ENCODE measurements around the gene SPATS2.
A peak's percentile ranks its signal among the peaks of the same experiment; 100 is the strongest.

The SPATS2 gene

DNA sequence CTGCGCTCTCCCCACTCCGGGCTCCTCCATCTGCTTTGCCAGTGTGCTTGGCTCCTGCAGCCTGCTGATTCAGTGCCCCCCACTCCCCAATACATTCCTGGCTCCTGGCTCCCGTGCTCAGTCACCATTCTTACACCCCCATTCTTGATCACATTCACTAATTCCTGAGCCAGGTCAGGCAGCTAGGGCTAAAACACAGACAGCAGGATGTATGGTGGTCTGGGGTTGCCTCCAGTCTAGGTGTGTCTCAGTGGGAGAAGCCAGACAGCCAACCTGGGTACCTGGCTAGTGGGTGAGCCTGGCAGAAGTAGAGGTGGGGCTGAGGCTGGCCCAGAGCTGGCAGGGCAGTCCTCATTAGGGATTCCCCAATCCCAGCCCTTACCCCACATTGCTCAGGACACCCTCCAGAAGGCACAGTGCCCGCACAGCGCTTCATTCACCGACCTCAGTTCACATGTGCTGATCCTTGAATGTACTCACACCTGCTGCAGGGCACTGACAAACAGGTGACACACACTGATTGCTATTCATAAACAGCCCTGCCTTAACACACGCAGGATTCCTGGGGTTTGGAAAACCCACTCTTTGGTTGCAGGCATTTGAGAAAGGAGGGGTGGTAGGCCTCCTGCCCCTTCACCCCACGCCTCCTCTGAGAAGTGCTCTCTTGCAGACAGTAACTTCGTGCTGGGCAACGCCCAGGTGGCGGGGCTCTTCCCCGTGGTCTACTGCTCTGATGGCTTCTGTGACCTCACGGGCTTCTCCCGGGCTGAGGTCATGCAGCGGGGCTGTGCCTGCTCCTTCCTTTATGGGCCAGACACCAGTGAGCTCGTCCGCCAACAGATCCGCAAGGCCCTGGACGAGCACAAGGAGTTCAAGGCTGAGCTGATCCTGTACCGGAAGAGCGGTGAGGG lies 173.2 kb downstream of the SPATS2 start:
- no peaks in the 10 kb centered on the region for H3K27me3 Mint-ChIP-seq
- H3K4me1 Mint-ChIP-seq: peaks cover 12% of the 10 kb centered on the region
- ATAC-seq (replicated peaks; ENCODE audit: extremely low read depth, poor library complexity, severe bottlenecking) (no peak), DNase-seq (ENCODE audit: low spot score in 2 of 2) (no peak)
- peak overlapping the region; percentile 77 for H3K4me3 Mint-ChIP-seq
- no peaks in the 10 kb centered on the region for H3K9me3 Mint-ChIP-seq
- H3K36me3 Mint-ChIP-seq (ENCODE audit: insufficient read depth): peaks cover 5% of the 10 kb centered on the region
- H3K27ac Mint-ChIP-seq (ENCODE audit: low read depth): peak overlapping the region; percentile 71

DNA sequence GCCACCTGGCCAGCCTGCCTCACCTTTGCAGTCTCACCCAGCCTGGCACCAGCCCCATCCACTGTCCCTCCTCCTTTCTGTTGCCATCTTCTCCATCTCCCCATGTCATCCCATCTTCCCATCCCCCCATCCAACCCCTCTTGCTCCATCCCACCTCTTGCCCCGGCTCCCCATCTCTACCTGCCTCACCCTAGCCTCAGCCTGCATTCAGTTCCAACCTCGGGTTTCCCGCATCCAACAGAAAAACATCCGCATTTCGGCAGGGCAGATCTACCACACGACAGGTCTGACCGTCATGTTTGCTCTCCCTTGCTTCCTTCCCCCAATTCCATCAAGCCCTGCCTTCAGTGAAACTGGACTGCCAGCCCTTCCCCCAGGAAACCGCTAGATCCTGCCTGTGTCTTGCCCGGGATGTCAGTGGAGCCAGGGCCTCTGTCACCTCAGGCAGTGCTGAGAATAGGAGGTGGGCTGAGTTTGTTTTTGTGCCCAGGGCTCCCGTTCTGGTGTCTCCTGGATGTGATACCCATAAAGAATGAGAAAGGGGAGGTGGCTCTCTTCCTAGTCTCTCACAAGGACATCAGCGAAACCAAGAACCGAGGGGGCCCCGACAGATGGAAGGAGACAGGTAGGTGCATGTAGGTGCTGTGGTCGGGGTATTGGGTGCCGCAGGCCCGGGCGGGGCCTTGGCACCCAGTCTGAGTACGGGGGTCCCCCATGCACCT lies 174.0 kb downstream of the SPATS2 start:
- H3K9me3 Mint-ChIP-seq: no peaks in the 10 kb centered on the region
- peaks cover 7% of the 10 kb centered on the region for H3K27me3 Mint-ChIP-seq
- no peak for DNase-seq (ENCODE audit: low spot score in 2 of 2)
- no peak for ATAC-seq (replicated peaks; ENCODE audit: extremely low read depth, poor library complexity, severe bottlenecking)
- H3K4me1 Mint-ChIP-seq: peaks cover 12% of the 10 kb centered on the region
- peak overlapping the region; percentile 71 for H3K27ac Mint-ChIP-seq (ENCODE audit: low read depth)
- peak overlapping the region; percentile 44 for H3K4me3 Mint-ChIP-seq
- peaks cover 5% of the 10 kb centered on the region for H3K36me3 Mint-ChIP-seq (ENCODE audit: insufficient read depth)

DNA sequence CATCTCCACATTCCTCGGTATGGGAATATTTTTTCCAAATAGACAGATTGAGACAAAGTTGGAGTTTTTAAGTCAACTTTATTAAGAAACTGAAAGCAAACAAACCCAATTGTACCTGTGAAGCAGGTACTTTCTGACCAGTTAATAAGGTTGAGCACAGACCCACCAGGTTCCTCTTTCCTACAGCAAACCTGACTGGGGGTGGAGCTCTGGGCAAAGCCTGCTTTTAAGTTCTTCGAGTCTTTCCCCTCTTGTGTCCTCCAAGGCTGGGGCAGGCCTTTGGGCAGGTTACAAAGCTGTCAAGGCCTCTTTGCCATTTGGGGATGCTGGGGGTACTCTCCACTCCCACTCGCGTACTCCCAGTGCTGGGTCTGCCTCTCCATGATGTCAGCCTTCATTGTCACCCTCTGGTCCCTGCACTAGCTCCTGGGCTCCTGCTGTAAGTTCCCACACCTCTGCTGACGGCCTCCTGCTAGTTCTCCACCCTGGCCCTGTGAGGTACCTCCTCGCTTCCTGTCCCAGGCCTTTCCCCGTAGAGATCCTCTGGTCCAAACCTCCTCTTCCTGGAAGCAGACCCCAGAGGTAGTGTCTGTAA lies 174.7 kb downstream of the SPATS2 start:
- H3K4me3 Mint-ChIP-seq: no peak overlapping the region
- H3K4me1 Mint-ChIP-seq: peaks cover 12% of the 10 kb centered on the region
- H3K27me3 Mint-ChIP-seq: peaks cover 12% of the 10 kb centered on the region
- ATAC-seq (replicated peaks; ENCODE audit: extremely low read depth, poor library complexity, severe bottlenecking): no peak
- H3K36me3 Mint-ChIP-seq (ENCODE audit: insufficient read depth): peaks cover 5% of the 10 kb centered on the region
- H3K27ac Mint-ChIP-seq (ENCODE audit: low read depth): no peak overlapping the region
- DNase-seq (ENCODE audit: low spot score in 2 of 2): no peak
- H3K9me3 Mint-ChIP-seq: no peaks in the 10 kb centered on the region

GRCh38 chr12:49542592-49543160 lies 175.4 kb downstream of the SPATS2 start:
- H3K27me3 Mint-ChIP-seq: peaks cover 19% of the 10 kb centered on the region
- no peak for DNase-seq (ENCODE audit: low spot score in 2 of 2)
- H3K36me3 Mint-ChIP-seq (ENCODE audit: insufficient read depth): peaks cover under 1% of the 10 kb centered on the region
- no peak overlapping the region for H3K27ac Mint-ChIP-seq (ENCODE audit: low read depth)
- H3K9me3 Mint-ChIP-seq: no peaks in the 10 kb centered on the region
- peaks cover 12% of the 10 kb centered on the region for H3K4me1 Mint-ChIP-seq
- H3K4me3 Mint-ChIP-seq: no peak overlapping the region
- no peak for ATAC-seq (replicated peaks; ENCODE audit: extremely low read depth, poor library complexity, severe bottlenecking)

- ATAC-seq (replicated peaks; ENCODE audit: extremely low read depth, poor library complexity, severe bottlenecking) (no peak), DNase-seq (ENCODE audit: low spot score in 2 of 2) (no peak)
- Mint-ChIP-seq H3K27me3 (peaks cover 26% of the 10 kb centered on the region), H3K36me3 (ENCODE audit: insufficient read depth) (no peaks in the 10 kb centered on the region), H3K4me3 (no peak overlapping the region), H3K9me3 (no peaks in the 10 kb centered on the region), H3K4me1 (peaks cover 12% of the 10 kb centered on the region), H3K27ac (ENCODE audit: low read depth) (no peak overlapping the region)
Measured at GRCh38 chr12:49543221-49543913, 176.1 kb downstream of the SPATS2 start.

GRCh38 chr12:49543914-49544815 lies 176.9 kb downstream of the SPATS2 start:
- peaks cover 12% of the 10 kb centered on the region for H3K4me1 Mint-ChIP-seq
- H3K27ac Mint-ChIP-seq (ENCODE audit: low read depth): no peak overlapping the region
- DNase-seq (ENCODE audit: low spot score in 2 of 2) (no peak), ATAC-seq (replicated peaks; ENCODE audit: extremely low read depth, poor library complexity, severe bottlenecking) (no peak)
- no peak overlapping the region for H3K4me3 Mint-ChIP-seq
- H3K27me3 Mint-ChIP-seq: peaks cover 28% of the 10 kb centered on the region
- no peaks in the 10 kb centered on the region for H3K9me3 Mint-ChIP-seq
- no peaks in the 10 kb centered on the region for H3K36me3 Mint-ChIP-seq (ENCODE audit: insufficient read depth)

DNA sequence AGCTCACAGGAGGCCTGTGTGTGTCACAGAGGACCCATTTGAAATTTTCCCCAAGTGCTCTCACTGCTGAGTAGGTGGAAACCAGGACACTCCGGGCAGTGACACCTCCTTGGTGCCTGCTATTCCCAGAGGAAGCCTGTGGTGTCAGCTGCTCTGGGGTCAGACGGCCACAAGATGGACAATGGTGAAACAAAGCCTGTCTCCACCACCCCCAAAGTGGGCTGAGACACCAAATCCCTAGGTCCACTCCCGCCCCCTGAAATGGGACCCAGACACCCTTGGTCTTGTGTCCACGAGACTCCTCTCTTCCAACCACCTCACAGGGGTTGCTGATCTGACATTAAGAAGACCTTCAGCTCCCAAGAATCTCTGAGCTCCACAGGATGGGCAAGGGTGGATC lies 178.6 kb downstream of the SPATS2 start:
- Mint-ChIP-seq H3K4me1 (peaks cover 6% of the 10 kb centered on the region), H3K9me3 (no peaks in the 10 kb centered on the region), H3K27ac (ENCODE audit: low read depth) (no peak overlapping the region), H3K27me3 (peaks cover 40% of the 10 kb centered on the region), H3K36me3 (ENCODE audit: insufficient read depth) (no peaks in the 10 kb centered on the region), H3K4me3 (no peak overlapping the region)
- ATAC-seq (replicated peaks; ENCODE audit: extremely low read depth, poor library complexity, severe bottlenecking) (no peak), DNase-seq (ENCODE audit: low spot score in 2 of 2) (no peak)

- Mint-ChIP-seq H3K36me3 (ENCODE audit: insufficient read depth) (no peaks in the 10 kb centered on the region), H3K27ac (ENCODE audit: low read depth) (no peak overlapping the region), H3K27me3 (peaks cover 44% of the 10 kb centered on the region), H3K9me3 (no peaks in the 10 kb centered on the region), H3K4me1 (peaks cover 6% of the 10 kb centered on the region), H3K4me3 (no peak overlapping the region)
- DNase-seq (ENCODE audit: low spot score in 2 of 2) (no peak), ATAC-seq (replicated peaks; ENCODE audit: extremely low read depth, poor library complexity, severe bottlenecking) (no peak)
Measured at GRCh38 chr12:49546481-49546880, 179.2 kb downstream of the SPATS2 start.

- Mint-ChIP-seq H3K36me3 (ENCODE audit: insufficient read depth) (no peaks in the 10 kb centered on the region), H3K27ac (ENCODE audit: low read depth) (no peak overlapping the region), H3K9me3 (no peaks in the 10 kb centered on the region), H3K4me1 (peaks cover 6% of the 10 kb centered on the region), H3K27me3 (peaks cover 44% of the 10 kb centered on the region), H3K4me3 (no peak overlapping the region)
- no peak for DNase-seq (ENCODE audit: low spot score in 2 of 2)
- no peak for ATAC-seq (replicated peaks; ENCODE audit: extremely low read depth, poor library complexity, severe bottlenecking)
Measured at GRCh38 chr12:49547090-49547690, 179.9 kb downstream of the SPATS2 start.

DNA sequence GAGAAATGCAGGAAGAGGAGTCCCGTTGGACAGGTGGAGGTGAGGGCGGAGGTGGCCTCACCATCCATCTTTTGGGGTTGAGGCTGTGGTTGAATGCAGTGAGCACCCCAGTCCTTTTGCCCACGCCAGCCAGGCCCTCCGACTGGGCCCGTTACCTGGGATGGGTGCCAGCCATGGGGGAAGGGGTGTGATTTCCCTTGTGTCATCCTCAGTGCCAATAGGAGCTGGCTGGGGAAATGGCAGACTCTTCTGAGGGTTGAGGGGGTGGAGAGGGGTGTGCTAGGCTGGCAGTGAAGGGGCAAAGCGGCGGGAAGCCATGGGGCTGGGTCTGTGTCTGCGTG lies 181.2 kb downstream of the SPATS2 start:
- peaks cover 5% of the 10 kb centered on the region for H3K4me1 Mint-ChIP-seq

More for the DNA sequence above, 181.2 kb downstream of the SPATS2 start:
- Mint-ChIP-seq H3K27ac (ENCODE audit: low read depth) (no peak overlapping the region), H3K4me3 (peak overlapping the region; percentile 55), H3K36me3 (ENCODE audit: insufficient read depth) (no peaks in the 10 kb centered on the region), H3K27me3 (peaks cover 44% of the 10 kb centered on the region), H3K9me3 (no peaks in the 10 kb centered on the region)
- no peak for ATAC-seq (replicated peaks; ENCODE audit: extremely low read depth, poor library complexity, severe bottlenecking)
- DNase-seq (ENCODE audit: low spot score in 2 of 2): no peak
